Mesothelial cell of epicardium (in vitro differentiated cells): ENCODE results near the gene IFITM2. TPM values are rescaled to one million over a fixed set of nuclear protein-coding genes. Genes with fewer than 3 reads are reported as not detected.
A peak's percentile ranks its signal among the peaks of the same experiment; 100 is the strongest.

Source experiments
- DNase-seq, 2 experiments: peaks; one replicate each; pipeline ENCODE4 v3.0.0; 2021; ENCODE audit warnings: low spot score in 2 of 2; ENCODE audit not compliant: unreplicated experiment in 2 of 2
- H3K27ac Mint-ChIP-seq: 2 replicates; pipeline ENCODE4 v1.8.0; 2021; ENCODE audit warnings: mixed read lengths
- H3K27me3 Mint-ChIP-seq: 2 replicates; pipeline ENCODE4 v1.8.0; 2021; ENCODE audit warnings: low read depth, mixed read lengths
- H3K36me3 Mint-ChIP-seq: 2 replicates; pipeline ENCODE4 v1.8.0; 2021; ENCODE audit warnings: mixed read lengths
- H3K4me1 Mint-ChIP-seq: 2 replicates; pipeline ENCODE4 v1.8.0; 2021; ENCODE audit warnings: mixed read lengths
- H3K4me3 Mint-ChIP-seq: 2 replicates; pipeline ENCODE4 v1.8.0; 2021; ENCODE audit warnings: mild to moderate bottlenecking, moderate library complexity, mixed read lengths
- H3K9me3 Mint-ChIP-seq: 2 replicates; pipeline ENCODE4 v1.8.0; 2021; ENCODE audit warnings: mixed read lengths
- total RNA-seq: library from RNA; stranded (reverse); gene quantifications from 3 replicates; pipeline ENCODE4 v1.2.1, GENCODE V29; 2021
- TF ChIP-seq, protein P1 (sequence below): fragments of 200-600 bp; sonication (generic); IDR thresholded peaks from one replicate; pipeline ENCODE4 v1.5.0; 2021; ENCODE audit warnings: antibody characterized with exemption; ENCODE audit not compliant: unreplicated experiment

Gene IFITM2
- total RNA-seq, 1 donor from 2014 or later: 208 TPM

DNA sequence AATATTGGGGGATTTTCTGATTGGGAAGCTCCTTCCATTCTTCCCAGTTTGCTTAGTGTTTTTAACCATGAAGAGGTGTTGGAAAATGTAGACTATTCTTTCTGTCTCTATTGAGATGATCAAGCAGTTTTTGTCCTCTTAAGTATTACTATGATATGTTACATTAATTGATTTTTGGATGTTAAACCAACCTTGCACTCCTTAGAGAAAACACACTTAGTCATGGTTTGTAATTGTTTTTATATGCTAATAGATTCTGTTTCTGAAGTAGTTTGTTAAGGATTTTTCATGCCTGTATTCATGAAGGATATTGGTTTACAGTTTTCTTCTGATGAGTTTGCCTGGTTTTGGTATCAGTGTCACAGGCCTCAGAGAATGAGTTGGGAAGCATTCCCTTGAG, 31.4 kb upstream of the IFITM2 start:
- Mint-ChIP-seq H3K9me3 (peaks cover 11% of the 10 kb centered on the region), H3K4me3 (no peak overlapping the region), H3K36me3 (no peaks in the 10 kb centered on the region), H3K27ac (no peak overlapping the region), H3K4me1 (peaks cover 6% of the 10 kb centered on the region), H3K27me3 (peaks cover 9% of the 10 kb centered on the region)
- TF ChIP-seq, protein P1, sequence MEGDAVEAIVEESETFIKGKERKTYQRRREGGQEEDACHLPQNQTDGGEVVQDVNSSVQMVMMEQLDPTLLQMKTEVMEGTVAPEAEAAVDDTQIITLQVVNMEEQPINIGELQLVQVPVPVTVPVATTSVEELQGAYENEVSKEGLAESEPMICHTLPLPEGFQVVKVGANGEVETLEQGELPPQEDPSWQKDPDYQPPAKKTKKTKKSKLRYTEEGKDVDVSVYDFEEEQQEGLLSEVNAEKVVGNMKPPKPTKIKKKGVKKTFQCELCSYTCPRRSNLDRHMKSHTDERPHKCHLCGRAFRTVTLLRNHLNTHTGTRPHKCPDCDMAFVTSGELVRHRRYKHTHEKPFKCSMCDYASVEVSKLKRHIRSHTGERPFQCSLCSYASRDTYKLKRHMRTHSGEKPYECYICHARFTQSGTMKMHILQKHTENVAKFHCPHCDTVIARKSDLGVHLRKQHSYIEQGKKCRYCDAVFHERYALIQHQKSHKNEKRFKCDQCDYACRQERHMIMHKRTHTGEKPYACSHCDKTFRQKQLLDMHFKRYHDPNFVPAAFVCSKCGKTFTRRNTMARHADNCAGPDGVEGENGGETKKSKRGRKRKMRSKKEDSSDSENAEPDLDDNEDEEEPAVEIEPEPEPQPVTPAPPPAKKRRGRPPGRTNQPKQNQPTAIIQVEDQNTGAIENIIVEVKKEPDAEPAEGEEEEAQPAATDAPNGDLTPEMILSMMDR: no peak
- DNase-seq: no peak

DNA sequence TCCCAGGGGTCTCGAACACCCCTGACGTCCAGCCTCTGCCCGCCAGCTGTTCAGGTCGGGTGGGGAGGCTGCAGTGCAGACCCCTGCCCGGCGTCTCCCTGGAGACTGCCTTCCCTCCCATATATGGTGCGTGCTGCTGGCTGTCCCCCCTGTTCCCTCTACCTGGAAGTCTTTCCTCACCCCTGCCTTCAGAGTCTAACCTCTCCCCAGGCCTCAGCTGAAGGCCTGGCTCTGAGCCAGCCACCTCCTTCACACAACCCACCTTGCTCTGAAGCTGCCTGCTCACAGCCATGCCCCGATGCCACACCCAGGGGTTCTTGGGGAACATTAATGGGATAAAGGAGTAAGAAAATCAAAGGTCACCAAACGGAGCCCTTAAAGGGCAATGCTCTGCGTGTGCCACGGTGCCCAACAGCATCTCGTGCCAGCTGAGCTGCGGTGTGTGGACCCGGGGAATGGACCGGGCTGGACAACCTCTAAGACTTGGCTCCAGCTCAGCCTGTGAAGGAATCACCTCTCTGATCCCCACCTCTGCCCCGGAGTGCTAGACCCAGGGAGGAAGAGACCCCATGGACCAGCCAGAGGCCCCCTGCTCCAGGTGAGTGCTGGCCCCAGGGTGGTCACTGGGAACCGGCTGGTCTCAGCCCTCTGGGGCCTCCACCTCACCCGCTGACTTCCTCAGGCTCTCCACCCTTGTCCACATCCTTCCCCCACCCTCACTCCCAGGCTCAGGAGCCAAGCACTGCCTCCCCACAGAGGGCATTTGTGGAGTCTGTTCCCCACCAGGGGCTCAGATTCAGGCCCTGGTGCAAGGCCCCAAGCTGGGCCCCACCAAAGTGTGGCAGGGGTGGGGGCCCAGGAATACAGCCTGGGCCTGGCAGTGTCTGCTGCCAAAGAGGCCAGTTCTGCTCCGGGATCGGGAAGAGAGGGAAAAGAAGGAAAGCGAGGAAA, 29.3 kb upstream of the IFITM2 start, which contains the start of gene NLRP6:
NLRP6 (plus strand) TSS at position 407 of the 951 bp plus-strand sequence; CDS start at position 570, 163 bp downstream.
- peaks cover 7% of the 10 kb centered on the region for H3K27me3 Mint-ChIP-seq
- peaks cover 11% of the 10 kb centered on the region for H3K9me3 Mint-ChIP-seq
- TF ChIP-seq, protein P1: no peak
- peaks cover 6% of the 10 kb centered on the region for H3K4me1 Mint-ChIP-seq
- no peaks in the 10 kb centered on the region for H3K36me3 Mint-ChIP-seq
- H3K4me3 Mint-ChIP-seq: no peak within 1 kb of the TSS
- DNase-seq: peak in 1 of 2 experiments; percentile 34
- H3K27ac Mint-ChIP-seq: no peak within 1 kb of the TSS

DNA sequence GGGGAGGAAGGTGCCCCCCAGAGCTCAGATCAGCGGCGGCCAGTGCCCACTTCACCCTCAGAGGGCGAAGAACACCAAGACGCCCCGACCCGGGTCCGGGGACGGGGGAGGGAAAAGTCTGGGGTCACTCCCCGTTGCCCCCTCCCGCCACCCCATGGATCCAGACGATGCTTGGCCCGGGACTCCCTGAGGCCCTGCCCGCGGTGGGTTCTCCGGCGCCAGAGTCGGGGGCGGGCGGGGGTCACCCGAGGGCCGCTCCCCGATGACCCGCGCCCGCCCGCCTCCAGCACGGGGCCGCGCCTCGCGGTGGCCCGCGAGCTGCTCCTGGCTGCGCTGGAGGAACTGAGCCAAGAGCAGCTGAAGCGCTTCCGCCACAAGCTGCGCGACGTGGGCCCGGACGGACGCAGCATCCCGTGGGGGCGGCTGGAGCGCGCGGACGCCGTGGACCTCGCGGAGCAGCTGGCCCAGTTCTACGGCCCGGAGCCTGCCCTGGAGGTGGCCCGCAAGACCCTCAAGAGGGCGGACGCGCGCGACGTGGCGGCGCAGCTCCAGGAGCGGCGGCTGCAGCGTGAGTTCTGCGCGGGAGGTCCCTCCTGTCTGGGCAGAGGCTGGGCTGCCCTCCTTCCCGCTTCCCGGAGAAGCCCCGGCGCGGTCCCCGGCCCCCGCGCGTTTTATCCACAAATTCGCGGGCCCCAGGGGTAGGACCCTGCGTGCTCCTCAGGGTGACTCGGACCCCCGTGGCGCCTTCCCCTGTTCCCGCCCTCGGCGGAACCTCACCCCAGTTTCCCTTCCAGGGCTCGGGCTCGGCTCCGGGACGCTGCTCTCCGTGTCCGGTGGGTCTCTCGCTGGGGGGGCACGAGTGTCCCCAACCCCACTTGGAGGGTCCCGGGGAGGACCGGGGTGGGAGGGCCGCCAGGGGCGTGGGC, 28.3 kb upstream of the IFITM2 start:
- DNase-seq: peak in 1 of 2 experiments; percentile 37
- Mint-ChIP-seq H3K36me3 (no peaks in the 10 kb centered on the region), H3K27ac (no peak overlapping the region), H3K9me3 (peaks cover 11% of the 10 kb centered on the region), H3K4me3 (no peak overlapping the region), H3K4me1 (peaks cover 11% of the 10 kb centered on the region), H3K27me3 (peaks cover 2% of the 10 kb centered on the region)
- TF ChIP-seq, protein P1: no peak

DNA sequence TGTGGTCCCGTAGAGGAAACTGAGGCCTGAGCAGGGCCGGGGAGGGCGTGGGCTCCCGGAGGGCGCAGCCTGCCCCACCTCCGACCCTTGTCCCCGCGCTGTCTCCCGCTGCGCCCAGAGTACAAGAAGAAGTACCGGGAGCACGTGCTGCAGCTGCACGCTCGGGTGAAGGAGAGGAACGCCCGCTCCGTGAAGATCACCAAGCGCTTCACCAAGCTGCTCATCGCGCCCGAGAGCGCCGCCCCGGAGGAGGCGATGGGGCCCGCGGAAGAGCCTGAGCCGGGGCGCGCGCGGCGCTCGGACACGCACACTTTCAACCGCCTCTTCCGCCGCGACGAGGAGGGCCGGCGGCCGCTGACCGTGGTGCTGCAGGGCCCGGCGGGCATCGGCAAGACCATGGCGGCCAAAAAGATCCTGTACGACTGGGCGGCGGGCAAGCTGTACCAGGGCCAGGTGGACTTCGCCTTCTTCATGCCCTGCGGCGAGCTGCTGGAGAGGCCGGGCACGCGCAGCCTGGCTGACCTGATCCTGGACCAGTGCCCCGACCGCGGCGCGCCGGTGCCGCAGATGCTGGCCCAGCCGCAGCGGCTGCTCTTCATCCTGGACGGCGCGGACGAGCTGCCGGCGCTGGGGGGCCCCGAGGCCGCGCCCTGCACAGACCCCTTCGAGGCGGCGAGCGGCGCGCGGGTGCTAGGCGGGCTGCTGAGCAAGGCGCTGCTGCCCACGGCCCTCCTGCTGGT, 27.5 kb upstream of the IFITM2 start:
- no peak overlapping the region for H3K4me3 Mint-ChIP-seq
- TF ChIP-seq, protein P1: no peak

More for the DNA sequence above, 27.5 kb upstream of the IFITM2 start:
- Mint-ChIP-seq H3K36me3 (no peaks in the 10 kb centered on the region), H3K4me1 (peaks cover 11% of the 10 kb centered on the region), H3K9me3 (peaks cover 11% of the 10 kb centered on the region), H3K27ac (no peak overlapping the region), H3K27me3 (peaks cover 2% of the 10 kb centered on the region)
- DNase-seq: no peak
